GM15510 (cell line): Measurements from ENCODE around the gene MTMR11.

Experiments
- POLR2A ChIP-seq: IDR thresholded peaks from 3 replicates; pipeline ENCODE4 v1.6.1; 2011; ENCODE audit warnings: borderline replicate concordance; ENCODE audit not compliant: insufficient read length; ENCODE audit errors: extremely low read depth

The MTMR11 gene

DNA sequence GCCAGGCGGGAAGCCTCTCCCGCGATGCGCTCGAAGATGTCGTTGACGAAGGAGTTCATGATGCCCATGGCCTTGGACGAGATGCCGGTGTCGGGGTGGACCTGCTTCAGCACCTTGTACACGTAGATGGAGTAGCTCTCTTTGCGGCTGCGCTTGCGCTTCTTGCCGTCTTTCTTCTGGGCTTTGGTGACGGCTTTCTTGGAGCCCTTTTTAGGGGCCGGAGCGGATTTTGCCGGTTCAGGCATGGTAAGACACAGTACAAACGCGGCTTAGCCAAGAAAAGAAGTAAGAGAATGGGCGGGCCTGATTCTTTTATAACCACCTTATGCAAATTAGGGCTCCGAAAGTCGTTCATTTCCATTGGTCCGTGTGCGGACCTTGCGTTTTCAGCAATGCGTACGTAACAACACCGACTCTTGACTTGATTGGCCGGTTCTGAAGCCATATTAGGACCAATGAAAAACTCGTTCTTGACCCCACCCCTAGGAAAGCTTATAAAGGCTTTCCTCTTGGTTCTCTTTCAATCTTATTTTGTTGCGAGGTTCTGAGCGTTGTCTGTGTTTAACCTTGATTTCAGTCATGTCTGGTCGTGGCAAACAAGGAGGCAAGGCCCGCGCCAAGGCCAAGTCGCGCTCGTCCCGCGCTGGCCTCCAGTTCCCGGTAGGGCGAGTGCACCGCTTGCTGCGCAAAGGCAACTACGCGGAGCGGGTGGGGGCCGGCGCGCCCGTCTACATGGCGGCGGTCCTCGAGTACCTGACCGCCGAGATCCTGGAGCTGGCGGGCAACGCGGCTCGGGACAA, 50.1 kb downstream of the MTMR11 start:
- TF ChIP-seq POLR2A, result peak; percentile 84

- TF ChIP-seq POLR2A, result peak; percentile 63
Observed at GRCh38 chr1:149885339-149886120, 51.1 kb downstream of the MTMR11 start.

- TF ChIP-seq POLR2A, result no peak
Observed at GRCh38 chr1:149884433-149885338, 52.0 kb downstream of the MTMR11 start.

DNA sequence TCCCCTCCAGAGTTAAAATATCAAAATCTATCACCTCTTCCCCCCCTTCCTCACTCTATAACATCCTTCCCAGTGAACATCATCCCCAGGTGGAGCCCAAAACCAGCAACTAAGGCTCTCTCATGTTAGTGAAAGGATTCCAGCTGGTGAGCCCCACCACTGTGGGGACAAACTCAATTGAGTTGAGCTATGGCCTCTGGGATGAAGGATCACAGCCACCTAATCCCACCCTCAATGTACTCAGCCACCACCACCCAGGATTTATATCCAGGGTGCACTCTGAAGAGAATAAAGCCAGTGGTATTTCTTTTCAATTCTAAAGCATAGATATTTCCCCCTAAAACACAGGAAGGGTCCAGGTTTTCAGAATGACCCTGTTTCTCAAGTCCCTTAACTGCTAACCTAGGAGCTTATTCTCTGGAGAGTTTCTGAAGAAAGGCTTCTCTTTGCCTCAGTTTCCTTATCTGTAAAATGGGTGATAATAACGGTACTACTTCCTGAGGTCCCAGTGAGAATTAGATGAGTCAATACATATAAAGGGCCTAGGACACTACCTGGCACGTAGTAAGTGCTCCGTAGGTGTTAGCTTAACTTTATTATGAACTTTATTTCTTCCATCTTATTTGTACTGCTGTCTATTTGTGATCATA, 53.0 kb downstream of the MTMR11 start:
- no peak for TF ChIP-seq POLR2A

GRCh38 chr1:149881876-149882275, 54.8 kb downstream of the MTMR11 start:
- TF ChIP-seq POLR2A, result no peak

GRCh38 chr1:149879556-149879955, 57.1 kb downstream of the MTMR11 start:
- TF ChIP-seq POLR2A, result no peak
